Brain microvascular endothelial cell (primary cell): Measurements from ENCODE around the gene DMAC2.

Experiments
- DNase-seq: peaks from one replicate; pipeline ENCODE4 v3.0.0-alpha.2; 2020
- H3K27ac ChIP-seq: fragments of 250-450 bp; sonication (Bioruptor Pico); 2 replicates; pipeline ENCODE4 v1.5.1; 2020; ENCODE audit warnings: mild to moderate bottlenecking, moderate library complexity
- H3K27me3 ChIP-seq: fragments of 250-450 bp; sonication (Bioruptor Pico); replicated peaks from 2 replicates; pipeline ENCODE4 v1.5.1; 2020; ENCODE audit warnings: mild to moderate bottlenecking
- H3K36me3 ChIP-seq: fragments of 250-450 bp; sonication (Bioruptor Pico); replicated peaks from 2 replicates; pipeline ENCODE4 v1.5.1; 2020; ENCODE audit warnings: mild to moderate bottlenecking
- H3K4me3 ChIP-seq: 2 replicates; pipeline ENCODE4 v1.5.1; 2011; ENCODE audit warnings: low read depth, mild to moderate bottlenecking, control low read depth, low read length, moderate library complexity
- CTCF ChIP-seq: IDR thresholded peaks from 2 replicates; pipeline ENCODE4 v1.5.1; 2011; ENCODE audit warnings: low read depth, mild to moderate bottlenecking, moderate library complexity, low read length, control low read depth, inconsistent platforms; ENCODE audit errors: missing control alignments
- in situ Hi-C: cut with HindIII; loops from 2 replicates; pipeline ENCODE4 v1.10.0; 2017; ENCODE audit warnings: low sequenced_read_pairs, low pct_ligation_motif_present

The DMAC2 gene

DNA sequence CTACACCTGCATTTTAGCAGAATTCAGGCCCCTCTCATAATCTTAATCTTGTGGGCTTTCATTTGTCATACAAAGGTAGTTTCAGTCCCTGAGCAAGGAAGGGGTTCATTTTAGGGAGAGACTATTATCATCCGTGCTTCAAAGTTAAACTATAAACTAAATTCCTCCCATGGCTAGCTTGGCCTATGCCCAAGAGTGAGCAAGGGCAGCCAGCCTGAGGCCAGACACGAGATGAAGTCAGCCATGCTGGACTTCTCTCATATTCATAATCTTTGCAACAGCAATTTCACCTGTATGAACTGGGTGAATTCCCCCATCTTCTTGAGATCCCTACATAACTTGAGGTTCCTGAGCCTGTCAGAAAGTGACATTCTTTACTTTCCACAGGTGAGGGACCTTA lies 16.2 kb upstream of the DMAC2 start:
- H3K27me3 ChIP-seq, result no peaks in the 10 kb centered on the region
- no peak overlapping the region for H3K27ac ChIP-seq
- in situ Hi-C loops, result no loop called here
- no peak for TF ChIP-seq CTCF
- no peak overlapping the region for H3K4me3 ChIP-seq
- no peak for DNase-seq
- H3K36me3 ChIP-seq, result no peaks in the 10 kb centered on the region

GRCh38 chr19:41452584-41453275 lies 13.0 kb upstream of the DMAC2 start:
- no peak overlapping the region for H3K27ac ChIP-seq
- in situ Hi-C loops, result no loop called here
- no peak overlapping the region for H3K4me3 ChIP-seq
- H3K36me3 ChIP-seq, result no peaks in the 10 kb centered on the region
- TF ChIP-seq CTCF, result no peak
- no peak for DNase-seq
- H3K27me3 ChIP-seq, result no peaks in the 10 kb centered on the region

GRCh38 chr19:41449865-41450178 lies 10.1 kb upstream of the DMAC2 start:
- Histone ChIP-seq H3K36me3 (no peaks in the 10 kb centered on the region), H3K27ac (no peak overlapping the region), H3K27me3 (no peaks in the 10 kb centered on the region), H3K4me3 (no peak overlapping the region)
- no peak for TF ChIP-seq CTCF
- in situ Hi-C loops, result no loop called here
- DNase-seq, result no peak

- peak; percentile 99 for TF ChIP-seq CTCF
- Histone ChIP-seq H3K4me3 (peak overlapping the region; percentile 24), H3K36me3 (no peaks in the 10 kb centered on the region), H3K27me3 (no peaks in the 10 kb centered on the region), H3K27ac (no peak overlapping the region)
- DNase-seq, result peak; percentile 60
- in situ Hi-C loops, result no loop called here
Observed at GRCh38 chr19:41449079-41449864, 9.6 kb upstream of the DMAC2 start.

GRCh38 chr19:41447732-41448332 lies 8.1 kb upstream of the DMAC2 start:
- Histone ChIP-seq H3K27ac (no peak overlapping the region), H3K4me3 (no peak overlapping the region), H3K36me3 (no peaks in the 10 kb centered on the region), H3K27me3 (no peaks in the 10 kb centered on the region)
- TF ChIP-seq CTCF, result no peak
- DNase-seq, result no peak
- in situ Hi-C loops, result no loop called here
